ENCODE measurements around the gene MED12L.

MED12L gene

GRCh38 chr3:151318991-151319390 lies 233.5 kb downstream of the MED12L start:
- DNase-seq (ENCODE audit: low spot score) = no peak
- no peak for TF ChIP-seq CTCF (IDR thresholded peaks at IDR 0.05; ENCODE audit: borderline replicate concordance, control extremely low read depth, extremely low read depth, insufficient read depth, missing control alignments)
- in situ Hi-C loops (cut with MboI; ENCODE audit: low sequenced_read_pairs, unreplicated experiment) = no loop called here

DNA sequence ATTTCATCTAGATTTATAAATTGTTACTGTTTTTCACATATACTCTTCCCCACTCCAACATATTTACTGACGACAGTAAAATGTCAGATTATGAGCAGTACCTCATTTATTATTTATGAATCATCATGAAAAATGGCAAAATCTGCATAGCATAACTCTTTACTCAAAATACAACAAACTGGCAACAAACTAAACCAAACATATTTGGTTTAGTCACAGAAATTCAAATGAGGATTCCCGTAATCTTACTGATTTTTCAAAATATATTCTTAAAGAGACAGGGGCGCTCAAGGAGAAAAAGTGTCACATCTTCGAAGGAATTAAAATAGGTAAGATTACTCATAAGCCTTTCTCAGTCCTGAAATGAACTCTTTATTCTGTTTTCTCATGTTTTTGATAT lies 234.2 kb downstream of the MED12L start:
- in situ Hi-C loops (cut with MboI; ENCODE audit: low sequenced_read_pairs, unreplicated experiment) = no loop called here
- no peak for DNase-seq (ENCODE audit: low spot score)
- no peak for TF ChIP-seq CTCF (IDR thresholded peaks at IDR 0.05; ENCODE audit: borderline replicate concordance, control extremely low read depth, extremely low read depth, insufficient read depth, missing control alignments)

DNA sequence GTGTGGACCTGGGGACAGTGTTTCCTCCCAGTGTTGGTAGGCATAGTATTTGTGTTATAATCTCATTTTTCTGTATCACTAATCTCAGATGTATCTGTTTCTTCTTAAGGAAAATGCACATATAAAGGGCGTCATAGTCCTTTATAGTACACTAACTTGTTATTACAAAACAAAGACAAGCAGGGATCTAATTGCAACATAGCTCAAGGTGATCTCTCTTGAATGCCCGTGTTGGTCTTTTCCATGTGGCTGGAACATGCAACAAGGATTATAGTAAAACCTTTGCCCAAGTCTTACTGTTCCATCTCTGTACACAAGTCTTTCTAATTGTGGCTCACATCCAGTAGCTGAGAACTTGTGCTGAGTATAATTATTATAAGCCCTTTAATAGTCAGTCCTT lies 234.7 kb downstream of the MED12L start:
- in situ Hi-C loops (cut with MboI; ENCODE audit: low sequenced_read_pairs, unreplicated experiment) = no loop called here
- no peak for DNase-seq (ENCODE audit: low spot score)
- no peak for TF ChIP-seq CTCF (IDR thresholded peaks at IDR 0.05; ENCODE audit: borderline replicate concordance, control extremely low read depth, extremely low read depth, insufficient read depth, missing control alignments)

DNA sequence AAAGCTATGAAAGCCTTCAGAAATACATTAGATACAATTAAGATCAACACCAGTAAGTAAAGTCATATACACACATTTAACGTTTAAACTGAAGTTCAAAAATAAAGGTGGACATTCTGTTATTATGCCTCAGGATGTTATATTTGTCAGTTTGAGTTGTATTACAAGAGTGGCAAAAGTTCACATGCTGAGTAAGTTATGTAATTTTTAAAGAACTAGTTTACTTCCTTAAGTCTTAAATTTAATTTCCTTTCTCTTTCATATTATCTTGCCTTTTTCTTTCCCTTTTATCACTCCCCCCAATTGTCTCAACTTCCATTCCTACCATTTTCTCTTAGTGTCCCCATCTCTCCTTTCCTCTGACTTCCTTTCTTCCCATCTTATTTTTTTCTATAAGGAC lies 236.1 kb downstream of the MED12L start:
- DNase-seq (ENCODE audit: low spot score) = no peak
- no peak for TF ChIP-seq CTCF (IDR thresholded peaks at IDR 0.05; ENCODE audit: borderline replicate concordance, control extremely low read depth, extremely low read depth, insufficient read depth, missing control alignments)

DNA sequence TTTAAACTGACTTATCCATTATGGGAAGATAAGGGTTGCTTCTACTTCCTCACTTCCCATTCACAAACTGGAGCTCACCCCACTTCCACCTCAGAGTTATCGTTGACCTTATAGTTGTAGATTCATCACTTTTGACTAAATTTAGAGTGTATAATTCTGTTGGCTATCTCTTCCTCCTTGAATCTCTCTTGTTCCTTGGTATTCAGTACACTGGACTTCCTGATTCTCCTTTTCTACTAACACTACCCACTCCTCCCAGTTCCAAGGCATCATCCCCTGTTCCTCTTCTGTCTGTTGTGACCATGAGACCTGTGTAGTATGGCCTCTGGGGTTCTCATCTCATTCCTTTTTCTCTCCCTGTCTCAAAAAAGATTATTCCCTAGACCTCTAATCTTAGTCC lies 237.0 kb downstream of the MED12L start:
- no peak for DNase-seq (ENCODE audit: low spot score)
- in situ Hi-C loops (cut with MboI; ENCODE audit: low sequenced_read_pairs, unreplicated experiment) = no loop called here
- TF ChIP-seq CTCF (IDR thresholded peaks at IDR 0.05; ENCODE audit: borderline replicate concordance, control extremely low read depth, extremely low read depth, insufficient read depth, missing control alignments) = no peak

More for the DNA sequence above, 236.1 kb downstream of the MED12L start:
- in situ Hi-C loops (cut with MboI; ENCODE audit: low sequenced_read_pairs, unreplicated experiment) = no loop called here

DNA sequence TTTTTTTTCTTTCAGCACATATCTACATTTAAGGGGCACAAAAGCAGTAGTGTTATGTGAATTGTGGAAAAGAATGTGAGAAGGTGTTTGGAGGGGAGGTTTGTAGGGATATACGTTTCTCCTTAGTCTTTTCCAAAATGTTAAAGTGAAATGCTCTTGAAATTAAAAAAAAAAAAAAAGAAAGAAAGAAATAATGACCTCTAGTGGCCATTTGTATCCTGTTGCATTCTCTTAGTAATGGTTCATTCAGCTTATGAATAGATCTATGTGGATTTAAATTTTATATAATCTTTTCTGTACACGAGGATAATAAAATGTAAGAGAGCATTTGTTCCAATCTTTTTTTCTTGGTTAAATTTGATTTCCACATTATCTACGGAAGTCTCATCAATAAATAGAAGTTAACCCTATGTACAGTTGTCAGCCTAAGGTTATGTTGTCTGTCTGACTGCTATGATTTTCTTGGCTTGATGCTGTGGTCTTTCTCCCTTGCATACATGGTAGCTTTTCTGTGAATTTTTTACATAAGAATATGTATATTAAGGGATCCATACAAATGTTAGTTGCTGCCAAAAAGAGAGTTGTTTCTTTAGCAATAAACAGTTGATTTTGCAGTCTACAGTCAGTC lies 242.2 kb downstream of the MED12L start:
- peak; percentile 17 for DNase-seq (ENCODE audit: low spot score)
- in situ Hi-C loops (cut with MboI; ENCODE audit: low sequenced_read_pairs, unreplicated experiment) = no loop called here

More for the DNA sequence above, 242.2 kb downstream of the MED12L start:
- peak; percentile 26 for TF ChIP-seq CTCF (IDR thresholded peaks at IDR 0.05; ENCODE audit: borderline replicate concordance, control extremely low read depth, extremely low read depth, insufficient read depth, missing control alignments)
